GM21528 (cell line): ENCODE data around the gene CEP78.

ENCODE experiments used
- ATAC-seq: cut with Tn5 transposase; IDR thresholded peaks from one replicate; pipeline ENCODE4 v1.9.1; 2021; ENCODE audit warnings: mild to moderate bottlenecking, moderate library complexity; ENCODE audit not compliant: unreplicated experiment, low FRiP score

The CEP78 gene

DNA sequence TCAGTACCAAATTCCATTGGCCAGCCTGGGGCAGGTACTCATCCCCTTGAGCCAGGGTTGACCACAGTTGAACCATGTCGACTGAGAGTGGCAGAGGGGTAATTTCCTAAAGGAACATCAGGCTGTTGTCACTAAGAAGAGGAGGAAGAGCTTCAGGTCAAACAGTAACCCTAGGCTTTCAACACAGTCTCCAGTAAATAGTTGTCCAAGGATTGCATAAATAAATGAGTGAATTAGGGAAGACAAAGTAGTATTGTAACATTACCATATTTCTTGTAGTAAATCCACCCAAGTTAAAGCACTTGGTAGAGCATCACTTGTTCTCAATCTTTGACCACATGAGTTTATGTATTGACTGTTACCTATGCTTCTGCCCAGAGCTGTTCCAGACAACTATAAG, 68.5 kb downstream of the CEP78 start:
- no peak for ATAC-seq

DNA sequence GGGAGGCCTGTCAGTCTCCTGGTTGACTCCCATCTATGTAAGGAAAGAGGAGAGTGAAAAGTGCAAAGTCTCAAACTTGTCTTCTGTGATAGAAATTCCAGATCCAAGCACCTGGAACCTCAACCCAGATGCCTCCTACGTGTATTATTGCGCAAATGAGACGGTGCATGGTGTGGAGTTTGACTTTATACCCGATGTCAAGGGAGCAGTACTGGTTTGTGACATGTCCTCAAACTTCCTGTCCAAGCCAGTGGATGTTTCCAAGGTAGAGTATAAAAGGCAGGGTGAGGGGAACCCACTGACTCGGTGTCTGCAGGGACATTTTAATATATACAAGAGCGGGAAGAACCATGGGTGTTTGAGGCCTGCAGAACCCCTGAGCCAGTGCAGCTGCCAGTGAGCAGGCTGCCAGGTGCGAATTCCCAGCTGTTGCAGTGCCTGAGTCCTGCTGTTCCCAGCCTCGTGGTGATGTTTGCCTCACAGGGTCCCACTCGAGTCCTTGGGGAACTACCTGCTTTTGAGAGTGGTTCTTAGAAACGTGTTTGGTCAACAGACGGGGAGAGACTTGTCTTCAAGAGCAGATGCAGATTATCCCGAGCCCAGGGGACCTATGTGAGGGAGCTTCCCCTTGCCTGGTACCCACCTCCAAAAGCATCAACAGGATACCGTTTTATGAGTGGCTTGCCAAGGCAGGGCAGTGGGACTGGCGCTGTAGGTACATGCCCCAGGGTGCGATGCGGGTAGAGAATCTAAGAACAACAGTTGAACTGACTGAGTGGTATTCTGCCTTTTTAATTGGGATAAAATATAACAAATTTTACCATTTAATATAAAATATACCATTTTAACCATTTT, 70.6 kb downstream of the CEP78 start:
- ATAC-seq, result no peak

DNA sequence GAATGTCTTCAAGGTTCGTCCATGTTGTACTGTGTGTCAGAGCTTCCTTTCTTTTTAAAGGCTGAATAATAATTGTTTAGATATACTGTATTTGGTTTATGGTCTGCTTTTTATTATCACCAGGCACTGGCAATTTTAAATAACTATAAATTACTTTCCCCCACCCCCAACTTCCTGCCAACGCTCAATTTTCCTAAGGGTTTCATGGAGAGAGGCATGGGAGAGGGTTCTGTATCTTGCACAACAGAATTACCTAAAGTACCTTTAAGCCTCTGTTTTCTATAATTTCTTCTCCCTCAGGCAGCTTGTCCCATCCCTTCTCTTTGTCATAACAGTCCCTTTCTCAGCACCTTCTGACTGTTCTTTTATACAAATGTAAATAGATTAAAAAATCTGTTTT, 71.5 kb downstream of the CEP78 start:
- no peak for ATAC-seq

DNA sequence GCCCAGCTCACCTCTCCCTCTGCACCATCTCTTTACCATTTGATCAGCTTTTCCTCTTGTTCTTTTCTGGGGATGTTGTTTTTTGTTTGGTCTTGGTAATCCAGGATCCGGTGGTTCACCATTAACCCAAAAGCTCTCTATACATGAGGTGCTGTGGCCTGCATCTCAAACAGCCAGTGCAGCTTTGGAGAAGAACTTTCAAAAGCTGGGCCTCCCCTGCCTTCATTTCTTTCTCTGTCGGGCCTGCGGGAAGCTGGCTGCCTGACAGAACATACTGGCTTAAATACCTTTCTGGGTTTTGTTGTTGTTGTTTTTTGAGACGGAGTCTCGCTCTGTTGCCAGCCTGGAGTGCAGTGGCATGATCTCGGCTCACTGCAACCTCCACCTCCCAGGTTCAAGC, 73.2 kb downstream of the CEP78 start:
- no peak for ATAC-seq

DNA sequence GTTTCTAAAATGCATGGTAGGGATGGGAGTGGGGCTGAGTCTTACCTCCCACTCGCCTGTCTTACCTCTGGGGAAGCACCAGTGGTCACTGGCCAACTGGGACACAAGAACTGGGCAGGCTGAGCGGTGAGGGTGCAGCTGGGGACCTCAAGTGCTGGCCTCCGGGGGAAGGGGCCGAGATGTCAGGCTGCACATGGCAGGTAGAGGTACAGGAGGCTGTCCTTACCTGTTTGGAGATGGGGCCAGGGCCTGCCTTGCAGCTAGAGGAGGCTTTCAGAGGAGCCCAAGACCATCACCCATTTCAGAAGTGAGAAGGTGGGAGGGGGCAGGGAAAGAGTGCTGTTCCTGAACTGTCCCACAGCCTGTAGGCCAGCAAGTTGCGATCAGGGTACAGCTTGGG, 75.2 kb downstream of the CEP78 start:
- ATAC-seq, result no peak

DNA sequence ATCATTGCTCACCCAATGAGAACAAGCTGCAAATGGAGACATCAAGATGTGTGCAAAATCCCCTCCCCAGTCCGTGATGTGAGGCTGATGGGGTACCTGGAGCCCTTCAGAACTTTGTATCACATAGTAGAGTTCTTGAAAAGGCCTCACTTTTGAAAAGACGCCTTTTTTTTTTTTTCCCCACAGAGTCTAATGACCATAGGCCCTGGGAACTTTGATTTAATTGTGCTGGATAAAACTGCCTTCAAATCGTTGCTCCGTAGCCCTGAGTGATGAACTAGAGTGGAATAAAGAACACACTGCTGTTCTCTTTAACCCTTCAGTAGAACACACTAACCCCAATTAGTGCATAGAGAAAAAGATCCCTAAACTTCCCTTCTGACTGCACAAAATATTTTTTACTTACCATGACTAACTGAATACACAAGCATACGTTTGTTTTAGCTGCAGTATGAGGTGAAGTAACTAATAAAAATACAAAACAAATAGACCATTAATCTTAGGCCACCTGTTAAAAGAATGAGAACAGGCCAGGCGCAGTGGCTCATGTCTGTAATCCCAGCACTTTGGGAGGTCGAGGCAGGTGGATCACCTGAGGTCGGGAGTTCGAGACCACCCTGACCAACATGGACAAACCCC, 76.1 kb downstream of the CEP78 start:
- no peak for ATAC-seq

DNA sequence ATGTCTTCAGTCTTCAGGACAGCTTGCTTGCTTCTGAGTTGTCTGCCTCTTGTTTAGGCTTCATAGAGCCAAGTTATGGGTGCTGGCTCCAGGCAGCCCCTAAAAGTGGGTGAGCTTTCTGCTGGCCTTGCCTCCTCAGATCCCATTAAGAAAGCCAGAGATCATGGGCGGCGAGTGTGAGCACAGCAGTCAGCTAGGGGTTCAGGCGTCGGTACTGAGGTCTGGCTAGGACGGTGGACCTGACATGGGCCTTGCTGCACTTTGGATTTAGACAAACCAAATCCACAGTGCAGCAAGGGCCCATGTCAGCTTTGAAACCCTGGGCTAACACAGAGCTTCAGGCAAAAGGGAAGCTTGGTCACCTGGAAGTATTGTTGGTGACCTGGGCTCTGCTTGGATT, 78.7 kb downstream of the CEP78 start:
- no peak for ATAC-seq

DNA sequence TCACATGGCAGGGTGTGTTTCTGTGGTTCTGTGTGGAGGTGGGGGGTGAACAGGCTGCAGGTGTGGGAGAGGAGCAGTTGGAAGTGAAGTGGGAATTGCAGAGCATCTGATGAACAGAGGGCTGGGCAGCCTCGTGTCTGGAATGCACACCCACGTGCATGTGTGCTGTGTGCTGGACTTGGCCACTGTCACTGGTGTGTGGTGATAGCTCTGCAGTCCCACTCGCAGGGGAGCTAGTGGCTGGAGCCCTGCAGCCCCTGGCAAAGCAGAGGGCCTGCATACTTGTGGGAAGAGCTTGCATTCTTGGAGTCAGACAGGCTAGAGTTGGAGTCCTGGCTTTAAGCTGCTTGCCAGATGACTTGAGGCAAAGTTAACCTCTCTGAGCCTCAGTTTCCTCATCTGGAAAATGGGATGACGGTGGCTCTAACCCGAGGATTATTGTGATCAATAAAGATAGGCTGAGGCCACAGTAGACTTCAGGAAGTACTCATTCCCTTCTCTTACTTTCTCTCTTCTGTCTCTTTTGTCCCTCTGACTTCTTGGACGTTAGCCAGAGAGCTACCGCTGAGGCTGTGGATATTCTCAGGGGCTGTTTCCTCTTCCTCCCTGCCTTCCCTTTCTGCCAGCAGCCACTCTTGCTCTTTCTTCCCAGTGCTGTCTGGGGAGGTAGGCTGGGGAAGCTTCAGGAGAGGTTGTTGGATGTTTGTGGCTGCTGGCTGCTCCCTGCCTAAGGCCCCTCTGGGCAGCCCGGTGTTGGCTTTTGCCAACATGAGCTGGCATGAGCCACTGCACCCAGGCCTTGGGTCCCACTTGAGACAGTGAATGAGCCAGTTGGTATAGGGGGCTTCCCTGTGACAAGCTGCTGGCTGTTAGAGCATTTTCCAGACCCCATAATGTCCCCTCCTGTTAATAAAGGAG, 79.3 kb downstream of the CEP78 start:
- no peak for ATAC-seq

DNA sequence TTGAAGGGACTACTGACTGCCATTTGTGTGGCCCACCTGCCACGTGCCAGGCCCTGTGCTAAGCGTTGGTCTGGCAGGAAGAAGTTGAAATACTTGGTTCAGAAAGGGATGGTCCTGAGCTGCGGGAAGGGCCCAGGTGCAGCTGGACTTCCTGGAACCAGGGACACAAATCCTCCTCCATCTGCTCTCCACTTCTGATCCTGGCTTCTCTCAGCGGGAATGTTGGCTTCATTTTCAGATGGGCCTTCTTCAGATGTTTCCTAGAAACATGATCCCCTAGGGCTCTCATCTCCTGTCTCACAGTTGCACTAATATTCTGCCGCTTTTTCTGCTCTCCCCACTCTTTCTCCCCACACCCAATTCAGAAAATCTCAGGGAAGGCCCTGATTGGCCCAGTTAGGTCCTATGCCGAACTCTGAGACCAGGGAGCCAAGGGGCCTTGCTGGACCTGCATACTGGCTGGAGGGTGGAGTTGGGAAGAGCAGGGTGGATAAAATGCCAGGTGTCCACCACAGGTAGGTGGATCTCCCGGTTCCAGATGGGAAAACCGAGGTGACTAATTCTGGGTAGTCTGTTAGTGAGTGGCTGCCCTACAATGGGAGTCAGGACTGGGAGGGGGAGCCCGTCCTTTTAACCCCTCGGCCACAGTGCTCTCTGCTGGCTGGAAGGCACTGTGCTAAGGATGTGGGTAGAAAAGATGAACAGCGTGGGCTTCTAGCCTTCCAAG, 80.5 kb downstream of the CEP78 start:
- ATAC-seq, result no peak

DNA sequence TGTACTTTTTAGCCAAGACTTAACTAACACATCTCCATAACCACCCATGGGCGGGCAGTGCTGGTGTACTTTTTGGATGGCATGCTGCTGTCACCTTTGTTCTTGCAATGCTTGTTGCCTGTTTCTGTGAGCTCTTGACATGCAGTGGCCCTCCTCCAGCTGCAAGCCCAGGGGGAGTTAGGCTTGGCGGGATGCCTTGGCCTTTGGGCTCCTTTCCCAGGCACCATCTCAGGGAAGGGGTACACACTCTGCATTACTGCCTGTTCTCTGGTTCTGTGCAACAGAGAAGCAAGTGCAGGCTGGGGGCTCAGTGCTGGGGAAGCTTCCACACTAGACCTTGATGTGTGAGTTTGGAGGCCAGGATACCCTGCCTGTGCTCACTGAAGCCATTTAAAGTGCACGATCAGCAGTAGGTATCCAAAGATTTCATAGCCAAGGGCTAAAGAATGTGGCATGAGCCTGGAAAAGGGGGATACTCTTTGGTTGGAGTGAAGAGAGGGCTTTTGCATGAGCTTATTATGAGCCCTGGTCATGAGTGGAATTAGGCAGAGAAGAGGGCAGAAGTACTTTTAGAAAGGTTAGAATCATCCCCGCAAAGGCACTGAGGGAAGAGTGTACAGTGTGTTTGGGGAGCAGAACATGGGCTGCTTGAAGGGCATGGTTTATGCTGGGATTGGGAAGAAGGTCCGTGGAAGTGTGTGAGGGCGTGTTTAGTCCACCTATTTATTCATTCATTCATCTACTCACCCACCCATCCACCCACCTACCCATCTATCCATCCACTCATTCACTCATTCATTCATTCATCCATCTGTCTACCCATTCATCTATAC, 83.5 kb downstream of the CEP78 start:
- no peak for ATAC-seq

DNA sequence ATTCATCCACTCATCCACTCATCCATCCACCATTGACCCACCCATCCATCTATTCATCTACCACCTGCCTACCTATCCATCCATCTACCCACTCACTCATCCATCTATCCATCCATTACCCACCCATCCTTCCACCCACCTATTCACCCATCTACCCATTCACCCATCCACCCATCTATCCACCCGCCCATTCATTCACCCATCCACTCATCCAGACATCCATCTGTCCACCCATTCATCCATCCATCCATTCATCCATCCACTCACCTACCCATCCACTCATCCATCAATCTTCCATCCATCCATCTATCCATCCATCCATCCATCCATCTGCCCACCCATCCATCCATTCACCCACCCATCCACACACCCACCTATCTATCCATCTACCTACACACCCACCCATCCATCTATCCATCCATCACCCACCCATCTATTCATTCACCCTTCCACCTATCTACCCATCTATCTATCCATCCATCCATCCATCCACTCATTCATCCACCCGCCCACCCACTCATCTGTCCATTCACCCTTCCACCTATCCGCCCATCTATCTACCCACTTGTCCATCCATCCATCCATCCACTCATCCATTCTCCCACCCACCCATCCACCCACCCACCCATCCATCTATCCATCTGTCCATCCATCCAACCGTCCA, 84.3 kb downstream of the CEP78 start:
- no peak for ATAC-seq

DNA sequence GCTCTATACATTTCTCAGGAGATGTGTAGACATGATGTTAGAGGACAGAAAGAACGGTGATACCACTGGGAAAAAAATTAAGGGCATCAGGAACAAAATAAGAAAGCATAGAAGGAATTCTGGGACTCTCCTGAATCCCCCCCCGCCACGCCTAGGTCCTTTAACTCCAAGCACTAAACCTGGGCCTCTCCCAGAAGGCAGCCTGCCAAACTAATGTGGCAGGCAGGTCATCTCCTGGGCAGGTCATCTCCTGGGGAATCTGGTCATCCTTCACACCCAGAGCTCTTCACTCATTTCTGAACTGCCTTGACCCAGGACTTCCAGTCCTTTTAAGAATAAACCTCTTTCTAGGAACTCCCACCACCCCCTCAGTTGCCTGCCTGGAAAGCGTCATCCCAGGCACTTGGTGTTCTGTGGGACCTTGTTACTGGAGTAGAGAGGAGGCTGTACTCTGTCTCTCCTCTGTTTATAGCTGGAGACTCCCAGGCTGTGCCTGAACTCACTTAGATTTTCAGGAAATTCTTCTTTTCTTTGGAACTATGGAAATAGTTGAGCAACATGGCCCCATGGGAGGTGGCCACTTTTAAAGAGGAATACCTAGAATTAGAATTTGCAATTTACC, 85.1 kb downstream of the CEP78 start:
- ATAC-seq, result no peak

DNA sequence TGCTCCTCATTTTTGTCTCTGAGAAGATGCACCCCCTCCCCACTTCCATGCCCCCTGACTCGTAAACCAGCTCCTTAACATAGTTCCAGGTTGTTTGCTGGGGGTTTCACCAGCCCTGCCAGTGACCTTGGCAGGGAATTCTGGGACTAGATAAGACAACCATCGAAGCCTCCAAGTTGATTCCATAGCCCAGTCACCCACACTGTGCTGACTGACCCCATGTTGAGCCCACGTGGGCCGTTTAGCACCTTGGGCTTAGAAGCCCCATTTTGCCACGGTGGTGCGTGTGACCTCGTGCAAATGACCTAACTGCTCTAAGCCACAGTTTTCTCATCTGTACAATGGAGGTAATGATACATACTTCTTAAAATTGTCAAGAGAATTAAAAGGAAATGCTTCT, 85.6 kb downstream of the CEP78 start:
- ATAC-seq, result no peak

DNA sequence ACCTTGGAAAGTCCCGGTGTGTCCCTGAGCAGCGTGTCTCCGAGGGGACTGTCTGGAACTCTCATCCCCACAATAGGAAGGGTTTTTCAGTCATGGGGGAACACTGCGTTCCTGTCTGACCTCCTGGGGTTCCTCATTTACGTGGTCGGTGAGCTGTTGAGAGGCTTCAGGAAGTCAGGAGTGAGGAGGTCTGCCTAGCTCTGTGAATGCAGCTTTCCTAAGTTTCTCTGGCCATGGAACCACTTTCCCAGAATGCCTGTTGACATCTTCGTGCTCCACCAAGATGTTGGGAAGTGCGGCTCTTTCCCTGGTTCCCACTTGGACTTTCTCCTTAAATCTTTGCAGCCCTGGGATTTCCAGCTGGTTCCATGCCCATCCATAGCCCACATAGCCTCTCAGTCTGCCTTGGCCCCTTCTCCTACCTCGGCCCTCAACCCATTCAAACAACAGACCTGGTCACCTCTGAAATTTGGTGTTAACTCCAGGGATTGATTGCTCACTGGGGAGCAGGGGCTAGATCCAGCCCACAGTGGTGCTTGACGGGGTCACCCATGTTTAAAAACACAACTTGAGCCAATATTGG, 88.3 kb downstream of the CEP78 start:
- no peak for ATAC-seq

DNA sequence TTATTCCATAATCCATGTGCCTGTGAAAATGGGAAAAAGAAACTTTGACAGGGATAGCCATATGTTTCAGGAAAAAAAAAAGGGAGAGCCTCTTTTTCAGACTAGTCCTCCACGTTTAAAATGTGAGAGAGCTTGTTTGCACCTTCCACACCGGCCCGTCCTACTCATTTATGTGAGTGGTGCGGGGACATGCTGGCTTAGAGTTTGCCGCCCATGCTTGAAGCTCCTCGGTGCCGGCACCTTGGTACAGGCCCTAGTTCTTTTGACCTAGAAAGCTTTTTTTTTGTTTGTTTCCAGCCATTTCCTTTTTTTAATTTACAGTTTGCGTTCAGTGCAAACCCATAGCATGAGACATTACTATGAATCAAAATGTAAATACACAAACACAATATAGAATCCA, 88.8 kb downstream of the CEP78 start:
- ATAC-seq, result no peak

DNA sequence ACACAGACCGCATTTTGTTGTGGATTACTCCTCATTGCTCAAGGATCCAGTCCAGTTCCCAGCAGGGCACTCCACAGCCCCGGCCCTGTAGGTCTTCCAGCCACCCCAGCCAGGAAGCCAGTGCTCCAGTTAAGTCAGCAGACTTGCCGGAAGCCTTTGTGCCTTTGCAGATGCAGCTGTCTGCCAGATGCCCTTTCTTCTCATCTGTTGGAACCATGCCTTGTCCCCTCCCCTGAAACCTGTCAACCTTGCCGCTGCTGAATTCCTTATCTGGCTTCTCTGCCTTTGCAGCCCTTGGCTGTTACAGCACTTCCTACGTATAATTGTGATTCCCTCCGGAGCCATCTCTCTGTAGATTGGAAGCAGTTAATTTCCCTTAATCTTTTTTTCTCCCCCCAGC, 89.5 kb downstream of the CEP78 start:
- no peak for ATAC-seq

DNA sequence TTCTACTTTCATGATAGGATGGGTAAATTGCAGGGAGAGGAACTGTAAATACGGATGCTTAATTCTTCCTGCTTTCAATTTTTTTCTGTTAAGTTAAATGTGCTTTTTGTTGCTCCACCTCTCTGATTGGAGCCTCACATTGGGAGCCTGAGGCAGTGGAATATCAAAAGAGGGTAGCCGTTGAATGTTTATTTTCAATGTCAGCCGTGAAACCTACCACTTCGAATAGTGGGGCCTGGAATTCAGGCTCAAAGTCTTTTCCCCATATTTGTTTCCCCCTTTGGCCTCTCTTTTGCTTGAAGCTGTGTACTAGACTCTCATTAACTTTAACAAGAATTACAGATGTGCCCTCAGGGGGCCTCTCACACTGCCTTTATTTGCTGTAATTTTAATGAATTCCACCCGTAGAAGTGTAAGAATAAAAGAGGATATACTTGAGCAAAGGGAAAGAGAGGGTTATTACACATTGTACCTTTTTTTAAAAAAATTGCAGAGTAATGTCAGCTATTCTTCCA, 90.0 kb downstream of the CEP78 start:
- no peak for ATAC-seq

DNA sequence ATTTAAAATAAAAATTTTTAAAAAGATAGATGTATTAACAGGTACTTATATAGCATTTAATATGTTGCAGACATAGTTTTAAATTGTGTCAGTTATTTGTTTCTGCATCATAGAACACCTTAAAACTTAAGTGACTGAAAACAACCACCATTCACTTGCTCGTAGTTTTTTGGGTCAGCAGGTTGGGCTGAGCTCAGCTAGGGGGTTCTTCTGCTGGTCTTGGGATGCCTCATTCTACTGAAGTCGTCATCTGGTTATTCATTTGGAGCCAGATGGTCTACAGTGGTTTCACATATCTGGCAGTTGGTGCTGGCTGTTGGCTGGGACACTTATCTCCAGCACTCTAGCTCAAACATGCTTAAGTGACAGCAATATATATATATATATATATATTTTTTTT, 90.7 kb downstream of the CEP78 start:
- ATAC-seq, result no peak
